Kidney capillary endothelial cell (primary cell): ENCODE measurements around the gene RBP5.
"Not testable (repeated sequence)": the region's sequence is repeated elsewhere in the genome, so short reads cannot be mapped to it uniquely, and the experiment has no call there.

Experiments used
- DNase-seq: peaks from one replicate; pipeline ENCODE4 v3.0.0-alpha.2; 2018; ENCODE audit warnings: low spot score

The RBP5 gene

DNA sequence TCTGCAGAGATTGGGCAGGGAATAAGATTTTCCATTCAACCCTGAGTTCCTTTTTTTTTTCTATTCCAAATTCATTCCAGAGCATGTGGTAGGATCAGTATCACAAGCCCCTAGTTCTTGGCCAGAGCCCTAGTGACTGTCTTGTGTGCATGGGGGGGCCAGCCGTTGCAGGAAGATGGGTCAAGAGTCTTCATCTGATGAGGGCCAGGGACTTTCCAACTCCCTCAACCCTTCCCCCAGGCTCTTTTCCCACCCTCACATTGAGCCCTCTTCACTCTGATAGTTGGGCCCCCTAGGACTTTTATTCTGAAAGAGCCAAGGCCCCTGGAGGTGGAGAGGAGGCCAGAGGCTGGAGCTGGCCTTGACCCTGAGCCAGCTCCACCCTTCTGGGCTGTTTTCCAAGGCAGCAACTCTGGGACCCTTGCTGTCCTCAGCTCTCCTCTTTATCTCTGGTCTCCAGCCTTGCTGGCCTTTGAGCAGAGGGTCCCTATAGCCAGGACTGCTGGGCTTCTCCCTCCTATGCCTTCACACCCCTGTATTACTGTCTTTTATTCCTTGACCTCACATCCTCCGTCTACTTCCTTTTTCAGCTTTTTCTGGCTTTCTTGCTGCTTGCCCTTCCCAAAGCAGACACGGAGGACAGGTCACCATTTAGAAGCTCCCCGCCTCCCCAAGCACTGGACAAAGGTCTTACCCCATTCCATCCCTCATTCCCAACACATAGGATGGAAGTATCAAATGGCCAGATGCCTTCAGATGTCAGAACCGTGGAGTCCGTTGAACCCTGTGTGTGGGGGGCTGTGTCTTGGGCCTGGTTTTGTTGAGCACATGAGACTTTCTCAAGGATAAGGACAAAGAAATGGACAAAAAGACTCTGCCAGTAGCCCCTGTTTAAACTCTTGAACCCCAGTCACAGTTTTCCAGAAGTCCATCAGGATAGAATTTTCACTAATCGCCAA is 5.6 kb downstream of the RBP5 start:
- no peak for DNase-seq

DNA sequence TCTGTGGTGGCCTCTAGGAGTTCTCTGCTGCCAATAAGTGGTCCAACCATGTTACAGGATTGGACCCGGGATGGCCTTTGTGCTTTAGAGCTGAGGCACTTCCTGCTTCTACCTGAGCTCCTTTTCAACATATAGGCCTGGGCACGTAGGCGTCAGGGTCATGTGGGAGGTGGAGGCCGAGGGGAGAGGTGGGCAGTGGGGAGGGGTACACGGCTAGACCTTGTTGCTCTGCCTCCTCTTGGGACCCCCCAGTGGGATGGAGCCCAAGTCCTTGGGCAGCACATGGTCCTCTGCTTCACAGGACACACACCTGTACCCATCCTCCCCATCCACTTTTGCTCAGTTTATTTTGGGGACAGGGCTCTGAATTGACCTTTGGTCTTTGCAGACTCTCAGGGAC is 7.4 kb downstream of the RBP5 start:
- DNase-seq, result no peak

DNA sequence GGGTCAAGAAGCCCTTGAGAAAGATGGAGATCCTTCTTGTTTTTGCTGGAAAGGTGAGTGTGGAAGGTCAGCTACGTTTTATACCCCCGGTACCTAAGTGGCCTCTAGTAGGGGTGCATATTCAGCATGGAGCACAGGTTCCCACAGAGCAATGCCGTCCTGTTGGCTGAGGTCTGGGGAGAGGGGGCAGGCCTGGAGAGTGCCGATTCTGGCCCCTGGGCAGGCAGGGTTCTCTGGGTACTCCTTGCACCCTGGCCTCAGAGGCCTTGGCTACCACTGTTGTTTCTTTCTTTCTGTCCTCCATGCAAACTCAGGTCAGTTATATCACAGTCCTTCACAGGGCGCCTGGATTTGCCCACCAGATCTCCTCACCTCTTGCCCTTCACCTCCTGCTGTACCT is 8.5 kb downstream of the RBP5 start:
- DNase-seq, result no peak

DNA sequence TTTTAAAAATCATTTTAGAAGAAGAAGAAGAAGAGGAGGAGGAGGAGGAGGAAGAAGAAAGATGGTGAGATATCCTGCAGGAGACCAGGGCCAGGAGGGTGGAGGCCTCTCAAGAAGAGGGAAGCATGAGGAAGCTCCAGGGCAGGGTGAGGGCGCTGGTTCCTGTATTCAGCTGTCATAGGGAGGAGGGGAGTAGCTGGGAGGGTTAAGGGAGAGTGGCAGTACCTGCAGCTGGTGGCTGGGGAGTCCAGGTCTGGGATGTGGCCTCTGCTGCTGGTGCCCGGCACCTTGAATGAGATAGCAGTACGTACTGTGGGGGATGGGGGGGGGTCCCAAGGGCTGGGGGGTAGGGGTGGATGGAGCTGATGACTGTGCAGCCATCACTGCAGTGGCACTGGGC is 9.8 kb downstream of the RBP5 start:
- no peak for DNase-seq

DNA sequence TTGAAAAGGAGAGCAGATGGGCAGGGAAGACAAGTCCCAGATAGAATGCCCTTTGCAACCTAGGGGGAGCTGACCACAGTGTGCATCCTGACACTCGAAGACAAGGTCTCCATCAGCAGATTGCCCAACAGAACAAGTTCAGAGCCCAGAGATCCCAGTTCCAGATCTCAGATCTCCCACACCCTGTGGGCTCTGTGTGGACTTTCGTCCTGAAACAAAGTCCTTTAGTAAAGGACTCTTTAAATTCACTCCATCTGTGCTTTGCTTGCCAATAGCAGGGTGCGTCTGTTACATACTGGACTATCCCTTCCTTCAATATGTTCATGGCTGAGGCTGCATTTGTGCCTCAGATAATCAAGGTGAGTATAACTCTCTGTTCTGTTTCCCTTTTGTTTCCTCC is 11.0 kb downstream of the RBP5 start:
- DNase-seq, result no peak

DNA sequence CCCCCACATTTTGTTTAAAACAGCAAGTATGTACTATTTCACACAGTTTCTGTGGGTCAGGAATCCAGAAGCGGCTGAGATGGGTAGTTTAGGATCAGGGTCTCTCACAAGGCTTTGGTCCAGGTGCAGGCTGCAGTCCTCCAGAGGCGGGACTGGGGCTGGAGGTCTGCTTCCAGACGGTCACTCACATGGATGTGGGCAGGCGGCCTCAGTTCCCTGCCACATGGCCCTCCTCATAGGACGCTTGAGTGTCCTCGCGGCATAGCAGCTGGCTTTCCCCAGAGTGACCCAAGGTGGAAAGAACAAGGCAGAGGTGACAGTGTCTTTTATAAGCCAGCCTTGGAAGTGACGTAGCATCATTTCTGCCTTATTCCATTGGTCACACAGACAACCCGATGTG is 11.8 kb downstream of the RBP5 start:
- DNase-seq, result no peak

DNA sequence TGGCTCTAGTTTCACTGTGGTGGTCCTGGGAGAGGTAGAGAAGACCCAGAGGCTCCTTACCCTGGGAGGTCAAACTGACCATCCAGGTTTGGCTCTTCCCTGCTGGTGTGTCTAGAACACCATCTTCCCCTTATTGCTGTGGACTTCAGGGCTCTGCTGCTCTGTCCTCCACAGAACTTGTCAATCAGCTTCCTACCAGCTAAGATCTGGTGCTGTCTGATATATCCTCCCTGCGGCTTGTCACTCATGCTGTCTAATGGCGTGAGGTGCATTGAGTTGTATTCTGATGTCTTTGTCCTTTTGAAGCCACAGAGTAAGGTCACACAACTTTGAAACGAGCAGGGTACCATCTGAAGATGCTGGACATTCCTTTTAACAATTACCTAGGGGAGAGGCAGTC is 12.5 kb downstream of the RBP5 start:
- DNase-seq, result no peak

DNA sequence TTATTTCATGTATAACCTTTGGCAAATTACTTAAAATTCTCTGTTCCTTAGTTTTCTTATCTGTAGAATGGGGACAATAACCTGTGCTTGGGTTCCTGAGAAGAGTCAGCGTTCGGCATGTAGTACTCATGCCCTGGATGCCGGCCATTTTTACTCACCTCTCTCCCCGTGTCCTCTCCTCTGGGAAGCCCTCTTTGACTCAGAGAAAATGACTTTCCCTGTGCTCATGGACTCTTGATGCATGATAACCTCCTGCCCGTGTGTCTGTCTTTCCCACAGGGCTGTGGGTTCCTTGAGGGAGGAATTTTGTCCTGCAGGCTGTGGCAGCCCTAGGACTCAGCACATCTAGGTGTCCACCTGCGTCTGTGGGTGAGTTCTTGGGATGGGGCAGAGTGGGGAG is 13.8 kb downstream of the RBP5 start:
- DNase-seq, result no peak

DNA sequence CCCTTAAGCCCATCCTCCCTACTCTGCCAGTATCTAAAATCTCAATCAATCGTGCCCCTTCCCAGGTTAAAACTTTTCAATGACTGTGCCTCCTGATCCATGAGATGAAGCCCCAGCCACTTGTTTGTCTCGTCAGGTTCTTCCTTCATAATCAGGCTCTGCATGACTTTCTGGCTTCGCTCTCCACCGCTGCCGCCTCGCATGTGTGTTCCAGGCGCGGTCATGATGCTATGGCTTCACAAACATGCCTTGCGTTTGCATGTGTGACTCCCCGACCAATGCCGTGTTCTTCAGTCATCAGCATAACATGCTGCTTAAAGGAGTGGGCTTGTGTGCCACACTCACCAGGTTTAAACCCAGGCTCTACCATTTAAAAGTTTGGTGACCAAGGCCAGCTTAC is 14.7 kb downstream of the RBP5 start:
- no peak for DNase-seq

DNA sequence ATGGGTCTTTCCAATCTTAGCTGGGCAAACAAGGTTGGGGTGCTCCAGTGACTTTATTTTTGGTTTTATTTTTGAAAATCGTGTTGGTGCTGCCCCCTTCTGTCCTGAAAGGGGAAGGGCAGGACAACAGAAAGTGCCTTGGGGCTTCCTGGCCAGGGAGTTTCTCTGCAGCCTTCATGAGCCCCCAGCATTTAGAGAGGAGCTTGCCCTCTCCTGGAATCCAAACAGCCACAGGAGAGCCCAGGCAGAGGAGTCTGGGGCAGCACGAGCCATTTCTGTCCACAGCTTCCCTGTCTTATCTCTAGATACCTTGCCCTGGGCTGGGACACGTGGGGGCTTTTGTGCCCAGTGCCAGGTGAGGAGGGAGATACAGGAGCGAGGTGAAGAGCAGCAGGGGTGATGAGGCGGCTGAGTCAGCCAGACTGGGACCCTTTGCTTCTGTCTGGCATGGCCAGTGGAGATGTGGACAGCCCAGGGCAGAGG is 15.3 kb downstream of the RBP5 start:
- peak; percentile 42 for DNase-seq

DNA sequence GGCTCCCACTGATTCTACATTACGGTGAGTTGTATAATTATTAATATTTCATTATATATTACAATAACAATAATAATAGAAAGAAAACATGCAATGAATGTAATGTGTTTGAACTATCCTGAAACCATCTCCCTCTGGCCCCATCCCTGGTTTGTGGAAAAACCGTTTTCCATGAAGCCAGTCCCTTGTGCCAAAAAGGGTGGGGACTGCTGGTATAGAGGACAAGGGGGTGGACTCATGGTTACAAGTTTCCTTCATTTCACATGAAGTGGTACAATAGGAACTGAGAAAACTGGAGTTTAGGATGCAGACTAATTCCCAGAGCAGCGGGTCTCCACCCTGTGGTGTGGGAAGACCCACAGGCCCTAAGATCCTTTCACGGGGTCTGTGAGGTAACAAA is 16.6 kb downstream of the RBP5 start:
- no peak for DNase-seq

DNA sequence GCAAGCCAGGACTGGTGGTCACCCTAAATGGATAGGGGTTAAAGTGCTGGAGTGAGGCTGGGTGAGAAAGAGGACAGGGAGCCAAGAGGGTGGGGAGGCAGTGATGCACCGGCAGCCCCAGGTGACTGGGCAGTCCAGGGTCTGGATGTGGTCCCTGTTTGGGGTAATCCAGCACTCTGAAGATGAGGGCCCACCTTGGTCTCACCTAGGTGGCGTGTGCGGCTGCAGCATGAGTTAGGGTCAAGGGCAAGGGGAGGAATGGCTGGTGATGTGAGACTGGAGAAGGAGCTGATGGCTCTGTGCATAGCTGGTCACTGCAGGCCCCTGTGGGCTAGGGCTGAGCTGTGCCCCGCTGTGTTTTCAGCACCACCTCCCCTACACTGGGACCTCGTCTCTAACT is 18.0 kb downstream of the RBP5 start:
- DNase-seq, result no peak

DNA sequence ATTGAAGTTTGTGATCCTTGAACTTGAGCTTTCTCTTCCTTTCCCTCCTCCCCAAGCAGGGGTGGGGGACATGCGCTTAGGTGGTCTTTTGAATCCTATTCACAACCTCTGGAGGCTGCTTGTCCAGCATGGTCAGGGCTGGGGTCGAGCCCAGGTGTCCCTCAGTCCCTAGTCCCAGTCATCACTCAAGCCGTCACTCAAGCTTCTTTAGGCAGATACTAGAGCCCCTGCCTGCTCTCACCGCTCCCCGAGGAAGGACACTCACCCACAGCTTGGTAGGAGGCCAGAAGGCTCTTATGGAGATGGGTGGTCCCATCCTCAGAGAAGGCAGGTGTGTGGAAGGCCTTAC is 19.1 kb downstream of the RBP5 start:
- no peak for DNase-seq

DNA sequence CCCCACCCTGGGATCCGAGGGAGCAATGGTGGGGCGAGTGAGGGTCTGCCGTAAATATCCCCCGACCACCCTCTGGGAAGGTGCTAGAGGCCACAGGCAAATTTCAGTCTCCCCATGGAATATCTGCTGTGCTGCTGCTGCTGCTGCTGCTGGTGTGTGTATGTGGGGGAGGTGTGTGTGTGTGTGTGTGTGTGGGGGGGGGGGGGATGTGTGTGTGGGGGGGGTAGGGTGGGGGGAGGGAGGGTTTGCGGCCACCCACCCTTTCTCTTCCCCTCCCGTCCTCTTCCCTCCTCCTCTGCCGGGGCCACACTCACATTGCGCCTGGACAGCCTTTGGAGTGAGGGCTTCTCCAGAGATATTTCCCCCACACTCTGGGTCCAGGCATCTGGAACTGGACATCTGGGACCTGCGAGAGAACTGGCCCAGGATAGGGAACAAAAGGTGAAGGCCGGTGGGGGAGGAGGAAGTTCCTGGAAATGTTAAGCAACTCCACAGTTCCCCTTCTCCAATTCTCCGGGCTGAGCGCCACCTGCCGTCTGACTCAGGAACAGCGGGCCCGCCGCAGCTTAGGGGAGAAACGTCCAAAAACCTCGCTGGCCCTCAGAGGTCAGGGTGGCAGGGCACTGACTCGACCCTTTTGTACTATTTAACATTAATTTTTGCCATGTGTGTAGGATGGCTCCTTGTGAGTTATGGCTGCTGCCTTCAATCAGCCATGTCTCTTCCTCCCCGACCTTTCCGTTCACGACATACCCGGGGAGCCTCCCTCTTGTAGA is 19.7 kb downstream of the RBP5 start, which contains the start of gene C1RL:
C1RL (minus strand) TSS at position 419 of the 776 bp plus-strand sequence; CDS start at position 385, 34 bp downstream.
- DNase-seq, result peak; percentile 62

DNA sequence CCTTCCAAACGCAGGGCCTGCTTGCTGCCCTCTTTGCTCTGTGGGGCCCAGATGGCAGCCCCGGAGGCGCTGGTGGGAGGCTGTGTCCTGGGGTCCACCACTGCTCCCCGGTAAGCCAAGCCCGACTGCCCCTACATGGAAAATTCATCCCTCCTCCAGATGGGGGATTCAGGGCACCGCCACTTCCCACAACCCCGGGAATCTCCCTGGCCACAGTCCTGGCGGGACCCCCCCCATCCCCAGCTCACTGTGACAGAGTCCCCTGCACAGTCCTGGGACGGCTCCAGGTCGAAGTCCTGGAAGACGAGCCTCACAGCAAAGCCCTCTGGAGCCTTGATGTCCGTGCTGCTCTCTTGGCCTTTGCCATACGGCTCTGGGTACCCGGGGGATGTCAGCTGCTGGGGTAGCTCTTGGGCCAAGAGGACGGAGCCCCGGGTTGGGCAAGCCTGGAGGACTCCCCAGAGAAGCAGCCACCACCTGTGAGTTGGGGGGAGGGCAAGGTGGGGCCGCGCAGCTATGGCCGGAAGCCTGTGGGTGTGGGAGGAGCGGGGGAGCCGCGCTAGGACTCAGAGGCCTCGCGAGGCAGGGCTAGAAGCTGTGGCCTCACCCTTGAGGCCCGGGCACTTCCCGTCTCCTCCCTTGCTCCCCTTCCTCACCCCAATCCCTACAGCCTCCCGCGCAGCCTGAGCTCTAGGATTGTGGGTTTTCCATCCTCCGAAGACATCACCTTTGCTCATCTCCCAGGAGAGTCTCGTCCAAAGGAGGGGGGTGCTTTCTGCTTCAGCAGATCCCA is 20.5 kb downstream of the RBP5 start:
- DNase-seq, result no peak

DNA sequence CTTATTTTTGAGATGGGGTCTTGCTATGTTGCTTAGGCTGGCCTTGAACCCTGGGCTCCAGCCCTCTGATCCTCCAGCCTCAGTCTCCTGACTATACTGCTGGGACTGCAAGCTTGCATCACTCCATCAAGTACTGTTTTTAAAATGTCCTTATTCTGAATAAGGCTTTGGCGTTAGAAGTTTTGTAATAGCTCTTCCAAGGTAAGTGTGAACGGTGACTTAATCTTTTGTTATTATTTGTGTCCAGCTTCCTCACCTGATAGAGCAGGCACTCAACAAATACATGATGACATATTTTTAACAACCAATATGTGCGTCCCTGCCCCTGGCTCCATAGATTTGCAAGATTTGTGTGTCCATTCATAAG is 21.1 kb downstream of the RBP5 start:
- DNase-seq, result no peak

DNA sequence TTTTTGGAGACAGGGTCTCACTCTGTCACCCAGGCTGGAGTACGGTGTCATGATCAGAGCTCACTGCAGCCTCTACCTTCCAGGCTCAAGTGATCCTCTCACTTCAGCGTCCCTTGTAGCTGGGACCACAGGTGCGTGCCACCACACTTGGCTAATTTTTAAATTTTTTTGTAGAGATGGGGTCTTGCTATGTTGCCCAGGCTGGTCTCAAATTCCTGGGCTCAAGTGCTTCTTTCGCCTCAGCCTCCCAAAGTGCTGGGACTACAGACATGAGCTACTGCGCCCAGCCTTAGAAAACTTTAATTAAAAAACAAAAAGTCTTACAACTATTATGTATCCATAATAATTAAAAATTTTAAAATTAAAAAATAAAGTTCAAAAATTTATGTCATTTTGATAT is 21.5 kb downstream of the RBP5 start:
- DNase-seq, result not testable (repeated sequence)

DNA sequence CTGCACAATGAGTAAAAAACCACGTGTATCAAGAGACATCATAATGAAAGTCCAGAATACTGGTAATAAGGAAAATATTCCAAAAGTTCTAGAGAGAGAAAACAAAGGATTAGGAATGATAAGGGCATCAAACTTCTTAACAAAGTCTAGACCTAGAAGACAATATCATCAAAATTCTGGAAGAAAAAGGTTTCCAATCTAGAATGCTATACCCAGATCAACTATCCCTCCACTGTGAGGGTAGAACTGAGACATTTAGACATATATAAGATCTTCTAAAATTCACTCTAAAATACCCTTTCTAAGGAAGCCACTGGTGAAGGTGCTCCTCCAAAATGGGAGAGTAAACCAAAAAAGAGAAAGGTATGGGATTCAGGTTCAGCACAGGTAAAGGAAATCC is 22.6 kb downstream of the RBP5 start:
- DNase-seq, result no peak

DNA sequence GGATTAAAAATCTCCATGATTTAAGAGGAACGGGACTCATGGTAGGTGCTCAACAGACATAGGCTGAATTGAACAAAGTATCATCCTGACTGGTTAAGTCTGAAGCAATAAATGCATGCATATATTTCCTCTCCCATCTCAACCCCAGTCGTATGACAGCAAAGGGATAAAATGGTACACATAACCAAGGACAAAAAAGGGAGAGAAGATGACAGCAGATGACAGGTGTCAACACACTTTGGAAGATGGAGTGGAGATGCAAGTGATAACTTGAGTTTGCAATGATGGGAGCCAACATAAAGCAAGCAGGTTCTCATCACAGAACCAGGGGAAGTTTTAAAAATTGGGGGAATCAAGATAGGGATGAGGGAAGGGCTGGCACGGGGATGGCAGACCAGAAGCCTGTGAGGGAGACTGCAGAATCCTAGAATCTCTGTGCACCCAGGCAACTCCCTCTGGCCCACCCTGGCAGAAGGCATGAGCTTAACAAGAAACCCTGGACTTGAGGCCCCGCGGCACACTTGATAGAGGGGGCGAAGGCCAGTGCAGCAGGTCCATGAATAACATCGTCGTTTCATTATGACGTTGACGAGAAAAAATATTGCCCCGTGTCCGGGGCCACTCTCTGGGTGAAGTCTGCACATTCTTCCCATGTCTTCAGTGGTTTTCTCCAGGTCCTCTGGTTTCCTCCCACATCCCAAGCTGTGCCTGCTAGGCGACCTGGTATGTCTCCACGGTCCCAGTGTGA is 24.7 kb downstream of the RBP5 start:
- DNase-seq, result no peak

DNA sequence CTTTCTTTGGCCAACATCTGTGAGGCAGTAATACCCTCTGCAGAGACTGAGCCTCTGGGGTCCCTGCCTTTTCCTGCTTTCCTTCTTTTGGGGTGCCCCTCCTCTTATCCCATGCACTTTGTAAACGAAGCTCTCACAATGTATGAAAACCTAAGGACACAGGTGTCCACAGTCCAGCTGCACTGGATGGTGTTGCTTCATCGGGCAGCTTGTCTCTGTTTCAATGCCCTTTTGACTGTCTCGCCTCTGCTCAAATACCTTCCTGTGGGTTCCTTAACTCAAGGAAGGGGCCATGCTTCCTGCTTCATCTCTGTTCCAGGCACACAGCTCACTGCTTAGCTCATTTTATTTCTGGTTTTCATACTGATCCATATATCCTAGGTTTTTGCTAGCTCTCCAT is 26.1 kb downstream of the RBP5 start:
- DNase-seq, result no peak

DNA sequence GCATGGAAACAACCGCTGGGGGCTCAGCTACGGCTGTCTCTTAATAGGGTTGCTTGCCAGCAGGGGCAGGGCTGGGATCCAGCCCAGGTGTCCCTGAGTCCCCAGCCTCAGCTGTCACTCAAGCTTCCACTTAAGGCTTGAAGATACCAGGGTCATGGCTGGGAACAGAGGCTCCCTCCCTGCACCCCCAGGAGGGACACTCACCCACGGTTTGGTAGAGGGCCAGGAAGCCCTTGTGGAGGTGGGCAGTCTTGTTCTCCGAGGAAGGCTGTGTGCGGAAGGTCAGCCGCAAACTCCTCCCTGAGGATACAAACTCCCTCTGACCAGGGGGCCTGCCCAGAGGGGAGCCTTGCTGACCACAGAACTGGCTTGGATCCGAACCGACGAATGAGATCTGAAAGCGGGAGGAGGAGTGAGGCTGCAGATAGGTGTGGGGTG is 27.0 kb downstream of the RBP5 start:
- DNase-seq, result no peak
